ENCODE measurements around the gene KDM4C.
A peak's percentile ranks its signal among the peaks of the same experiment; 100 is the strongest.
"Not testable (repeated sequence)": the region's sequence is repeated elsewhere in the genome, so short reads cannot be mapped to it uniquely, and the experiment has no call there.

The KDM4C gene

GRCh38 chr9:7009065-7009464 is 251.3 kb downstream of the KDM4C start:
- Mint-ChIP-seq H3K36me3 (ENCODE audit: low read depth) (peaks cover 46% of the 10 kb centered on the region), H3K9me3 (peaks cover 6% of the 10 kb centered on the region), H3K27ac (no peak overlapping the region), H3K4me3 (no peak overlapping the region), H3K27me3 (ENCODE audit: low read depth) (no peaks in the 10 kb centered on the region), H3K4me1 (ENCODE audit: low read depth) (peaks cover 11% of the 10 kb centered on the region)

DNA sequence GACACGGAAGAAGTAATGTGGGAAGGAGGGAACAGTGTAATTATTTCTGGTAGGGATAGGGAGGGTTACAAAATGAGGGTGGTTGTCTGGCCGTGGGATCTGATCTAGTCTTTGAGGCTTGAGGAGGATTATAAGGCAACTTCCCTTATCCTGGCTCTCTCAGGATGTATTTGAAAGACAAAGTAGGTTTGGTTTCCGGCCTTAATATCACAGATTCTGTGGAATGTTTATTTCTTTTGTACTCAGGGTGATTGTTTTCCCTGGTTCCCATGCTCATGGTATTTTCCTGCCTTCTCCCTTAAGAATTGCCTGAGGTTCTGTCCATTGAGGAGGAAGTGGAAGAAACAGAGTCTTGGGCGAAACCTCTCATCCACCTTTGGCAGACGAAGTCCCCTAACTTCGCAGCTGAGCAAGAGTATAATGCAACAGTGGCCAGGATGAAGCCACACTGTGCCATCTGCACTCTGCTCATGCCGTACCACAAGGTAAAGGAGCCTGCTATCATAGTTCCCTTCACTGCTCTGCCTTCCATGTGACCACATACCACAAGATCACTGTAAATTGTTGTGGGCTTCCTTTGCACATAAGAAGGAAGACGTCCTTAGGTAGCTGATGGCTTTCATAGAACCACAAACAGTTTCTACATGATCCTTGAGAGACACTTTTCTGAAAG is 253.8 kb downstream of the KDM4C start:
- H3K4me1 Mint-ChIP-seq (ENCODE audit: low read depth), result peaks cover 11% of the 10 kb centered on the region
- H3K27ac Mint-ChIP-seq, result peak overlapping the region; percentile 22
- H3K27me3 Mint-ChIP-seq (ENCODE audit: low read depth), result no peaks in the 10 kb centered on the region
- H3K9me3 Mint-ChIP-seq, result peaks cover 6% of the 10 kb centered on the region
- peaks cover 50% of the 10 kb centered on the region for H3K36me3 Mint-ChIP-seq (ENCODE audit: low read depth)
- no peak overlapping the region for H3K4me3 Mint-ChIP-seq

- Mint-ChIP-seq H3K27me3 (ENCODE audit: low read depth) (no peaks in the 10 kb centered on the region), H3K4me1 (ENCODE audit: low read depth) (no peaks in the 10 kb centered on the region), H3K27ac (no peak overlapping the region), H3K36me3 (ENCODE audit: low read depth) (peaks cover 26% of the 10 kb centered on the region), H3K4me3 (no peak overlapping the region), H3K9me3 (peaks cover 6% of the 10 kb centered on the region)
These were observed 270.2 kb downstream of the KDM4C start for GRCh38 chr9:7027996-7028395.

- Mint-ChIP-seq H3K36me3 (ENCODE audit: low read depth) (peaks cover 23% of the 10 kb centered on the region), H3K4me1 (ENCODE audit: low read depth) (no peaks in the 10 kb centered on the region), H3K4me3 (no peak overlapping the region), H3K27me3 (ENCODE audit: low read depth) (no peaks in the 10 kb centered on the region), H3K27ac (no peak overlapping the region), H3K9me3 (peaks cover 2% of the 10 kb centered on the region)
These were observed 270.8 kb downstream of the KDM4C start for GRCh38 chr9:7028591-7028990.

DNA sequence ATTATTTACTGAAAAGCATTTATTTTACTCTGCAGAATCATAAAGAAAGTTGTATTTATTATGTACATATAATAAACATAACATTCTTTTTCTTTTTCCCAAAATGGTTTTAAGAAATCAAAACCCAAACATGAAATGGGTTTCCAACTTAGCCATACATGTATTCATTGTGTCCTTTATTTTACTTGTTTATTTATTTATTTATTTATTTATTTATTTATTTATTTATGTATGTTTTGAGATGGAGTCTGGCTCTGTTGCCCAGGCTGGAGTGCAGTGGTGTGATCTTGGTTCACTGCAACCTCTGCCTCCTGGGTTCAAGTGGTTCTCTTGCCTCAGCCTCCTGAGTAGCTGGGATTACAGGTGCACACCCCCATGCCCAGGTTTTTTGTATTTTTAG is 273.2 kb downstream of the KDM4C start:
- H3K36me3 Mint-ChIP-seq (ENCODE audit: low read depth), result peaks cover 18% of the 10 kb centered on the region
- H3K4me1 Mint-ChIP-seq (ENCODE audit: low read depth); H3K9me3 Mint-ChIP-seq; H3K27me3 Mint-ChIP-seq (ENCODE audit: low read depth); H3K4me3 Mint-ChIP-seq; H3K27ac Mint-ChIP-seq: not testable (repeated sequence)

DNA sequence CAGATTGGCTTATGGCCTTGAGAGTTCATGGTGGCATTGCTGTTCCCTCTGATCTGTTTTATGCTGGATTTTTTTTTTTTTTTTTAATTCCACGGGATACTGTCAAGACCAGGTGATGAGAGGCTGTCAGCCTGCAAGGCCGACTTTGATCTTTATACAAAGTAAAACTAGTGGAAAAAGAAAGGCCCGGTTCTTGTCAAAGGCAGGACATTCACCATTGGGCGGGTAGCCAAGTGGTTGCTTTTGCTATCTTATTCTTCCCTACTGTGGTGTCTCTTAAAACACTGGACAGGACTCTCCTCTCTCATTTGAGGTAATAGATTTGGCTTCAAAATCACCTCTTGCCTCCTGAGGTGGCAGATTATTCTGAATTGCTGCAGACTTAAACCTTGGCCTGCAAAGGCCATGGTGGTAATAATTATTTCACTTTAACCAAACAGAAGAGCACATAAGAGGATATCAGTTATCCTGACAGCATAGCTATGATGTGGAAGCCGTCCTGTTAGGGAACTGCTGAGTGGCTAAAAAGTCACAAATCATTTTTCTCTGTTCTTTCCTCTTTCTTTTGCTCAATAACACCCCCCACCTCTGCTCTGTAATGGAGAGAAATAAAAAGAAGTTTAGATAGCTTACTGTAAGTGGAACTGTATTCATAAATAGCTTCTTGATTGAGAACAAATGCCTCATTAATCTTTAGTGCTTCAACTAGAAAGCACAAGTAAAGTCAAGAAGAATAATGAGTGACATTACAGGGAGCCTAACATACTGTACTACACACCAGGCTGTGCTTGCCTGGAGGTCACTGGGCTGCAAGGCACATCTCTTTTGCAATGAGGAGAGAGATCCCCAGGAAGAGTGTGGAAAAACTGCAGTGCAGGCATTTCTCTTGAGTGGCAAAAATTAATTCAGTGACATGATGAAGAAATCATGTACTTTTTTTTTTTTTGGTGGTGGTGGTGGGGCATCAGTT is 275.6 kb downstream of the KDM4C start:
- no peak overlapping the region for H3K27ac Mint-ChIP-seq
- no peaks in the 10 kb centered on the region for H3K27me3 Mint-ChIP-seq (ENCODE audit: low read depth)

GRCh38 chr9:7037176-7037575 is 279.4 kb downstream of the KDM4C start:
- Mint-ChIP-seq H3K4me3 (no peak overlapping the region), H3K36me3 (ENCODE audit: low read depth) (peaks cover 18% of the 10 kb centered on the region), H3K27ac (no peak overlapping the region)

More for the DNA sequence above, 275.6 kb downstream of the KDM4C start:
- H3K36me3 Mint-ChIP-seq (ENCODE audit: low read depth), result peaks cover 12% of the 10 kb centered on the region
- no peaks in the 10 kb centered on the region for H3K9me3 Mint-ChIP-seq
- H3K4me1 Mint-ChIP-seq (ENCODE audit: low read depth), result no peaks in the 10 kb centered on the region
- H3K4me3 Mint-ChIP-seq, result no peak overlapping the region

DNA sequence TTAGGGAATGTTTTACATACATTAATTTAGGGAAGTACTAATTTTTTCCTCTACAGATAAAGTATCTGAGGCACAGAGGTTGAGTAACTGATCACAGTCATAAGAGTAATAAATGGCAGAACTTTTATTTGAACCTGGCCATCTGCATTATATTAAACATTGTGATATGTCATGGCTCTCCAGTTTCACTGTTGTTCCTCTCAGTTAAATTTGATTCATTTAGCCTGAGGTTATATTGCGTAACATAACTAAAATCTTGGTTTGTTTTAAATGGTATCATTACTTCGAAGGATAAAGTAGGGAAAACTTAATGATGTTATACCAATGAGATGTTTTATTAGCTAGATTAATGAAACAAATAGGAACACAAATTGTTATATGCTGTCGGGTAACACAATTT is 284.4 kb downstream of the KDM4C start:
- H3K4me1 Mint-ChIP-seq (ENCODE audit: low read depth), result peaks cover 14% of the 10 kb centered on the region
- H3K9me3 Mint-ChIP-seq, result no peaks in the 10 kb centered on the region
- peaks cover 19% of the 10 kb centered on the region for H3K36me3 Mint-ChIP-seq (ENCODE audit: low read depth)
- no peak overlapping the region for H3K27ac Mint-ChIP-seq
- no peak overlapping the region for H3K4me3 Mint-ChIP-seq
- H3K27me3 Mint-ChIP-seq (ENCODE audit: low read depth), result no peaks in the 10 kb centered on the region

More at GRCh38 chr9:7037176-7037575, 279.4 kb downstream of the KDM4C start:
- Mint-ChIP-seq H3K9me3 (no peaks in the 10 kb centered on the region), H3K27me3 (ENCODE audit: low read depth) (no peaks in the 10 kb centered on the region), H3K4me1 (ENCODE audit: low read depth) (peaks cover 3% of the 10 kb centered on the region)

DNA sequence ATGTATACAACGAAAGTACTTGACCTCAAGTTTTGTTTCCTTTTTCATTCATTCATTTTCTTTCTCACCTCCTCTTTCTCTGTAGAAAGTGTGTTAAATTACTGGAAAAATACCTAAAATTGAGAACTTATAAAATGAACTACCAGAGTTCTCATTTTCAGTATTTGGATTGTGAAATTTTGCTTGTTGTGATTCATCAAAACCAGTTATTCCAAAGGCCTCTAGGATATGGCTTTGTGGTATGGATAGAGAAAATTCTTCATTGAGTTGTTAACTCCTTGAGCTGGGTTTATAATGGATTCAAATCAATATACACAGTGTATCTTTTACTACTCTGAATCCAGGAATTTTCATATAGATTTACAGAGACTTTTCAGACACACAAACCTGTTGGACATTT is 287.6 kb downstream of the KDM4C start:
- peaks cover 32% of the 10 kb centered on the region for H3K36me3 Mint-ChIP-seq (ENCODE audit: low read depth)
- no peak overlapping the region for H3K4me3 Mint-ChIP-seq
- H3K4me1 Mint-ChIP-seq (ENCODE audit: low read depth), result peaks cover 13% of the 10 kb centered on the region

GRCh38 chr9:7051711-7052110 is 293.9 kb downstream of the KDM4C start:
- H3K27ac Mint-ChIP-seq, result no peak overlapping the region
- no peaks in the 10 kb centered on the region for H3K9me3 Mint-ChIP-seq
- H3K4me3 Mint-ChIP-seq, result no peak overlapping the region
- peaks cover 30% of the 10 kb centered on the region for H3K36me3 Mint-ChIP-seq (ENCODE audit: low read depth)
- H3K27me3 Mint-ChIP-seq (ENCODE audit: low read depth), result no peaks in the 10 kb centered on the region
- H3K4me1 Mint-ChIP-seq (ENCODE audit: low read depth), result peaks cover 3% of the 10 kb centered on the region

More for the DNA sequence above, 287.6 kb downstream of the KDM4C start:
- Mint-ChIP-seq H3K9me3 (no peaks in the 10 kb centered on the region), H3K27me3 (ENCODE audit: low read depth) (no peaks in the 10 kb centered on the region), H3K27ac (no peak overlapping the region)

GRCh38 chr9:7053903-7054302 is 296.1 kb downstream of the KDM4C start:
- no peak overlapping the region for H3K27ac Mint-ChIP-seq
- no peaks in the 10 kb centered on the region for H3K27me3 Mint-ChIP-seq (ENCODE audit: low read depth)
- H3K4me3 Mint-ChIP-seq, result no peak overlapping the region
- H3K36me3 Mint-ChIP-seq (ENCODE audit: low read depth), result peaks cover 21% of the 10 kb centered on the region
- H3K4me1 Mint-ChIP-seq (ENCODE audit: low read depth), result peaks cover 3% of the 10 kb centered on the region
- H3K9me3 Mint-ChIP-seq, result no peaks in the 10 kb centered on the region

GRCh38 chr9:7055171-7055903 is 297.6 kb downstream of the KDM4C start:
- no peak overlapping the region for H3K27ac Mint-ChIP-seq
- H3K27me3 Mint-ChIP-seq (ENCODE audit: low read depth), result no peaks in the 10 kb centered on the region
- peaks cover 13% of the 10 kb centered on the region for H3K36me3 Mint-ChIP-seq (ENCODE audit: low read depth)
- no peaks in the 10 kb centered on the region for H3K9me3 Mint-ChIP-seq
- peaks cover 3% of the 10 kb centered on the region for H3K4me1 Mint-ChIP-seq (ENCODE audit: low read depth)
- no peak overlapping the region for H3K4me3 Mint-ChIP-seq

GRCh38 chr9:7056254-7056653 is 298.5 kb downstream of the KDM4C start:
- no peaks in the 10 kb centered on the region for H3K27me3 Mint-ChIP-seq (ENCODE audit: low read depth)
- no peak overlapping the region for H3K4me3 Mint-ChIP-seq
- peaks cover 10% of the 10 kb centered on the region for H3K36me3 Mint-ChIP-seq (ENCODE audit: low read depth)
- H3K4me1 Mint-ChIP-seq (ENCODE audit: low read depth), result peaks cover 3% of the 10 kb centered on the region
- H3K9me3 Mint-ChIP-seq, result no peaks in the 10 kb centered on the region
- no peak overlapping the region for H3K27ac Mint-ChIP-seq

- H3K27ac Mint-ChIP-seq, result no peak overlapping the region
- no peak overlapping the region for H3K4me3 Mint-ChIP-seq
These were observed 300.7 kb downstream of the KDM4C start for GRCh38 chr9:7058473-7058872.

More at GRCh38 chr9:7058473-7058872, 300.7 kb downstream of the KDM4C start:
- Mint-ChIP-seq H3K4me1 (ENCODE audit: low read depth) (no peaks in the 10 kb centered on the region), H3K27me3 (ENCODE audit: low read depth) (no peaks in the 10 kb centered on the region), H3K9me3 (no peaks in the 10 kb centered on the region), H3K36me3 (ENCODE audit: low read depth) (peaks cover 9% of the 10 kb centered on the region)
